ENCODE measurements around the gene IFNL2.

DNA sequence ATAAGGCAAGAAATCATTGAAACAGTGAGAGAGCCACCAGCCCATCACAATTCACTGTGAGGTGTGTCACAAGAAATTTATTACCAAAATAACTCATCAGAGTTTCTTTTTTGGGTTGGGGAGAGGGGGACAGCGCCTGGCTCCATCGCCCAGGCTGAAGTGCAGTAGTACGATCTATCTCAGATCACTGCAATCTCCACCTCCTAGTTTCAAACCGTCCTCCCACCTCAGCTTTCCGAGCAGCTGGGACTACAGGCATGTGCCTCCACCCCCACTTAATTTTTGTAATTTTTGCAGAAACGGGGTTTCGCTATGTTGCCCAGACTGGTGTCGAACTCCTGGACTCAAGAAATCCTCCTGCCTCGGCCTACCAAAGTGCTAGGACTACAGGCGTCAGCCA lies 31.6 kb downstream of the IFNL2 start:
- TF ChIP-seq PRPF4 (IDR thresholded peaks at IDR 0.05; ENCODE audit: insufficient read depth, low read depth, low read length, poor library complexity, severe bottlenecking) = no peak
- no peak for TF ChIP-seq ZNF174 (CRISPR knock-in tag; IDR thresholded peaks at IDR 0.05)
- TF ChIP-seq MAX (CRISPR knock-in tag; IDR thresholded peaks at IDR 0.05) = no peak
- TF ChIP-seq CBX8 (IDR thresholded peaks at IDR 0.05; ENCODE audit: borderline replicate concordance, extremely low read depth, low read depth, low read length, poor library complexity, severe bottlenecking) = no peak
- TF ChIP-seq FOS (IDR thresholded peaks at IDR 0.05; ENCODE audit: extremely low read depth, insufficient read length) = no peak
- TF ChIP-seq, protein P1, sequence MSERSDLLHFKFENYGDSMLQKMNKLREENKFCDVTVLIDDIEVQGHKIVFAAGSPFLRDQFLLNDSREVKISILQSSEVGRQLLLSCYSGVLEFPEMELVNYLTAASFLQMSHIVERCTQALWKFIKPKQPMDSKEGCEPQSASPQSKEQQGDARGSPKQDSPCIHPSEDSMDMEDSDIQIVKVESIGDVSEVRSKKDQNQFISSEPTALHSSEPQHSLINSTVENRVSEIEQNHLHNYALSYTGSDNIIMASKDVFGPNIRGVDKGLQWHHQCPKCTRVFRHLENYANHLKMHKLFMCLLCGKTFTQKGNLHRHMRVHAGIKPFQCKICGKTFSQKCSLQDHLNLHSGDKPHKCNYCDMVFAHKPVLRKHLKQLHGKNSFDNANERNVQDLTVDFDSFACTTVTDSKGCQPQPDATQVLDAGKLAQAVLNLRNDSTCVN (CRISPR knock-in tag; IDR thresholded peaks at IDR 0.05) = no peak
- TF ChIP-seq HDAC1 (IDR thresholded peaks at IDR 0.05) = no peak
- TF ChIP-seq ZNF707 (CRISPR knock-in tag; conservative IDR thresholded peaks at IDR 0.05) = no peak
- TF ChIP-seq, protein P2, sequence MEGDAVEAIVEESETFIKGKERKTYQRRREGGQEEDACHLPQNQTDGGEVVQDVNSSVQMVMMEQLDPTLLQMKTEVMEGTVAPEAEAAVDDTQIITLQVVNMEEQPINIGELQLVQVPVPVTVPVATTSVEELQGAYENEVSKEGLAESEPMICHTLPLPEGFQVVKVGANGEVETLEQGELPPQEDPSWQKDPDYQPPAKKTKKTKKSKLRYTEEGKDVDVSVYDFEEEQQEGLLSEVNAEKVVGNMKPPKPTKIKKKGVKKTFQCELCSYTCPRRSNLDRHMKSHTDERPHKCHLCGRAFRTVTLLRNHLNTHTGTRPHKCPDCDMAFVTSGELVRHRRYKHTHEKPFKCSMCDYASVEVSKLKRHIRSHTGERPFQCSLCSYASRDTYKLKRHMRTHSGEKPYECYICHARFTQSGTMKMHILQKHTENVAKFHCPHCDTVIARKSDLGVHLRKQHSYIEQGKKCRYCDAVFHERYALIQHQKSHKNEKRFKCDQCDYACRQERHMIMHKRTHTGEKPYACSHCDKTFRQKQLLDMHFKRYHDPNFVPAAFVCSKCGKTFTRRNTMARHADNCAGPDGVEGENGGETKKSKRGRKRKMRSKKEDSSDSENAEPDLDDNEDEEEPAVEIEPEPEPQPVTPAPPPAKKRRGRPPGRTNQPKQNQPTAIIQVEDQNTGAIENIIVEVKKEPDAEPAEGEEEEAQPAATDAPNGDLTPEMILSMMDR (IDR thresholded peaks at IDR 0.05 in 2 of 3, conservative IDR thresholded peaks at IDR 0.05 in 1 of 3; ENCODE audit: insufficient read depth in 2 of 3, low read depth in 1 of 3, low read length in 3 of 3) = no peak
- TF ChIP-seq SP1 (CRISPR knock-in tag; IDR thresholded peaks at IDR 0.05) = no peak
- no peak for TF ChIP-seq NBN (IDR thresholded peaks at IDR 0.05; ENCODE audit: low read depth)
- TF ChIP-seq ZBTB17 (CRISPR knock-in tag; IDR thresholded peaks at IDR 0.05) = no peak
- TF ChIP-seq JUN (IDR thresholded peaks at IDR 0.05; ENCODE audit: borderline replicate concordance, low read depth, low read length) = no peak
- TF ChIP-seq JUN (CRISPR knock-in tag; IDR thresholded peaks at IDR 0.05; ENCODE audit: borderline replicate concordance) = no peak
- TF ChIP-seq RAD21 (CRISPR knock-in tag; conservative IDR thresholded peaks at IDR 0.05 in 1 of 2, IDR thresholded peaks at IDR 0.05 in 1 of 2) = no peak

All from K562 (cell line).